IMR-90 (cell line): ENCODE measurements around the gene ATP2A3. TPM values are rescaled to one million over a fixed set of nuclear protein-coding genes. Genes with fewer than 3 reads are reported as not detected.

ENCODE experiments used
- ATAC-seq: fragments of 200-7000 bp; cut with Tn5 transposase; 2 replicates; pipeline ENCODE4 v1.9.1; 2020; ENCODE audit warnings: low read depth, mild to moderate bottlenecking, moderate library complexity
- BruUV-seq: library from RNA; stranded (reverse); fragments of 400-500 nt; replicated peaks from 2 replicates; lab custom pipeline; 2021; lab: Mats Ljungman, UMichigan
- CTCF ChIA-PET: fragments of 300-600 bp; formaldehyde crosslinking; extraction: SDS; loops from one replicate; lab custom pipeline; 2021; ENCODE audit warnings: antibody characterized with exemption; lab: Yijun Ruan, JAX
- POLR2A ChIA-PET: fragments of 300-600 bp; sonication (Branson Sonifier 250); formaldehyde crosslinking; loops from one replicate; lab custom pipeline; 2022; ENCODE audit warnings: antibody characterized with exemption; ENCODE audit not compliant: unreplicated experiment; lab: Charles Lee
- DNase-seq: peaks from one replicate; pipeline ENCODE4 v3.0.0; 2013
- H2AFZ ChIP-seq: replicated peaks from 2 replicates; pipeline ENCODE3; 2013; ENCODE audit warnings: low read length, mild to moderate bottlenecking; ENCODE audit not compliant: poor library complexity
- H2AK5ac ChIP-seq: 2 replicates; pipeline ENCODE4 v1.6.1; 2013; ENCODE audit warnings: low read depth, low read length, inconsistent platforms
- H2AK9ac ChIP-seq: replicated peaks from 2 replicates; pipeline ENCODE3; 2013; ENCODE audit warnings: mild to moderate bottlenecking, low read depth, low read length, moderate library complexity; ENCODE audit not compliant: poor library complexity
- H2BK120ac ChIP-seq: 2 replicates; pipeline ENCODE4 v1.6.1; 2013; ENCODE audit warnings: low read depth, low read length, inconsistent platforms
- H2BK15ac ChIP-seq: 3 replicates; pipeline ENCODE4 v1.6.1; 2013; ENCODE audit warnings: low read depth, low read length, inconsistent platforms
- H2BK20ac ChIP-seq: 2 replicates; pipeline ENCODE4 v1.6.1; 2013; ENCODE audit warnings: low read depth, mild to moderate bottlenecking, inconsistent platforms, low read length, moderate library complexity
- H2BK5ac ChIP-seq: 2 replicates; pipeline ENCODE4 v1.6.1; 2013; ENCODE audit warnings: mild to moderate bottlenecking, low read depth, low read length, inconsistent platforms; ENCODE audit not compliant: poor library complexity, severe bottlenecking
- H3K14ac ChIP-seq: replicated peaks from 2 replicates; pipeline ENCODE4 v1.6.1; 2013; ENCODE audit warnings: low read depth, low read length, inconsistent platforms
- H3K18ac ChIP-seq: 2 replicates; pipeline ENCODE4 v1.6.1; 2013; ENCODE audit warnings: low read depth, low read length, control low read depth
- H3K23ac ChIP-seq: 2 replicates; pipeline ENCODE4 v1.6.1; 2013; ENCODE audit warnings: low read depth, low read length, inconsistent platforms
- H3K27ac ChIP-seq: 2 replicates; pipeline ENCODE4 v1.5.1; 2013; ENCODE audit warnings: mild to moderate bottlenecking, control low read depth, low read length; ENCODE audit not compliant: insufficient read depth
- H3K27me3 ChIP-seq: 2 replicates; pipeline ENCODE4 v1.6.1; 2013; ENCODE audit warnings: low read length; ENCODE audit not compliant: control insufficient read depth, insufficient read depth
- H3K36me3 ChIP-seq: 2 replicates; pipeline ENCODE4 v1.6.1; 2013; ENCODE audit warnings: low read length, mixed read lengths; ENCODE audit not compliant: control insufficient read depth, insufficient read depth
- H3K4ac ChIP-seq: 2 replicates; pipeline ENCODE4 v1.6.1; 2013; ENCODE audit warnings: low read depth, low read length, inconsistent platforms
- H3K4me1 ChIP-seq: 2 replicates; pipeline ENCODE4 v1.6.1; 2013; ENCODE audit warnings: low read length, mixed read lengths; ENCODE audit not compliant: control insufficient read depth, insufficient read depth
- H3K4me2 ChIP-seq: 2 replicates; pipeline ENCODE4 v1.6.1; 2013; ENCODE audit warnings: low read depth, mild to moderate bottlenecking, control low read depth, low read length, moderate library complexity
- H3K4me3 ChIP-seq: 2 replicates; pipeline ENCODE4 v1.5.1; 2013; ENCODE audit warnings: low read depth, mild to moderate bottlenecking, control low read depth, low read length, moderate library complexity; ENCODE audit not compliant: insufficient read depth
- H3K56ac ChIP-seq: 2 replicates; pipeline ENCODE4 v1.6.1; 2013; ENCODE audit warnings: low read length, inconsistent platforms; ENCODE audit not compliant: insufficient read depth; ENCODE audit errors: extremely low read depth
- H3K79me1 ChIP-seq, 2 experiments: 2 replicates each; pipeline ENCODE4 v1.6.1; 2013; ENCODE audit warnings: low read length in 2 of 2, inconsistent platforms in 1 of 2, low read depth in 1 of 2
- H3K9ac ChIP-seq: 2 replicates; pipeline ENCODE4 v1.6.1; 2013; ENCODE audit warnings: low read depth, low read length, control low read depth
- H3K9me1 ChIP-seq: 2 replicates; pipeline ENCODE4 v1.6.1; 2013; ENCODE audit warnings: low read length, inconsistent platforms; ENCODE audit not compliant: insufficient read depth
- H3K9me3 ChIP-seq: 2 replicates; pipeline ENCODE4 v1.6.1; 2013; ENCODE audit warnings: low read length; ENCODE audit not compliant: control insufficient read depth, insufficient read depth
- H4K20me1 ChIP-seq: 2 replicates; pipeline ENCODE4 v1.6.1; 2013; ENCODE audit warnings: low read length, inconsistent platforms; ENCODE audit not compliant: insufficient read depth
- H4K5ac ChIP-seq: 2 replicates; pipeline ENCODE4 v1.6.1; 2013; ENCODE audit warnings: mild to moderate bottlenecking, low read depth, low read length, control low read depth
- H4K8ac ChIP-seq, 2 experiments: 2 replicates each; pipeline ENCODE4 v1.6.1; 2013; ENCODE audit warnings: low read depth in 2 of 2, low read length in 2 of 2, control low read depth in 1 of 2, inconsistent platforms in 1 of 2
- H4K91ac ChIP-seq: 2 replicates; pipeline ENCODE4 v1.6.1; 2013; ENCODE audit warnings: low read depth, low read length, inconsistent platforms; ENCODE audit not compliant: insufficient read depth
- CTCF ChIP-seq: conservative IDR thresholded peaks from 2 replicates; pipeline ENCODE4 v1.5.1; 2012; ENCODE audit warnings: mild to moderate bottlenecking, low read depth, low read length, improper control_type of control experiment
- FOS ChIP-seq: fragments of 150-350 bp; IDR thresholded peaks from 2 replicates; pipeline ENCODE4 v1.6.1; 2016; ENCODE audit warnings: low read depth, low read length
- RAD21 ChIP-seq: IDR thresholded peaks from 2 replicates; pipeline ENCODE4 v1.6.1; 2012; ENCODE audit warnings: low read length, improper control_type of control experiment
- RCOR1 ChIP-seq: IDR thresholded peaks from 2 replicates; pipeline ENCODE4 v1.6.1; 2012; ENCODE audit warnings: mild to moderate bottlenecking, low read length, improper control_type of control experiment; ENCODE audit not compliant: insufficient replicate concordance
- SMC3 ChIP-seq: fragments of 150-350 bp; IDR thresholded peaks from 2 replicates; pipeline ENCODE4 v1.6.1; 2016; ENCODE audit warnings: low read depth, mild to moderate bottlenecking, antibody characterized with exemption, low read length, moderate library complexity
- WGBS, 2 experiments: methylation state at CpG; one replicate each; pipeline versions ENCODE4 v1.1.5 to v1.1.7; 2013; ENCODE audit warnings: missing lambda C conversion rate in 2 of 2; ENCODE audit not compliant: insufficient read length in 1 of 2; ENCODE audit errors: extremely low coverage in 2 of 2; 5-methylcytosine and 5-hydroxymethylcytosine counted together
- dilution Hi-C: fragments of 300-500 bp; cut with HindIII; formaldehyde crosslinking; loops from one replicate; pipeline ENCODE4 v1.14.3; 2018; ENCODE audit warnings: low sequenced_read_pairs; ENCODE audit not compliant: unreplicated experiment
- in situ Hi-C: fragments of 300-500 bp; cut with MboI; formaldehyde crosslinking; loops from 3 replicates; pipeline ENCODE4 v1.14.3; 2019; ENCODE audit warnings: low sequenced_read_pairs, inconsistent platforms, mixed read lengths
- intact Hi-C: fragments of 100-400 bp; cut with micrococcal nuclease; formaldehyde crosslinking; loops from 2 replicates; pipeline ENCODE4 v1.10.0; 2022
- polyA plus RNA-seq, 3 experiments: library from polyadenylated mRNA; depleted of rRNA; stranded (reverse); fragments of >200 nt; gene quantifications; 2 replicates each; pipeline ENCODE4 v1.2.3, GENCODE V29; 2012; ENCODE audit warnings: low replicate concordance in 1 of 3
- total RNA-seq: library from RNA; depleted of rRNA; stranded (reverse); fragments of >200 nt; gene quantifications from 2 replicates; pipeline ENCODE4 v1.2.3, GENCODE V29; 2012

Gene ATP2A3
- total and polyA plus RNA-seq, 2 of the 4 experiments (the other 2 are of a cell fraction), result 0.18 to 0.63 TPM

- intact Hi-C loops, result loop anchor here (1.0 to 5.0 kb wide), 3 partner anchors 73 to 140 kb away; no protein-coding TSS in a partner anchor
- CTCF ChIA-PET, result interaction anchor here (0.6 to 2.9 kb wide), 7 partner anchors 21 to 1251 kb away, joined by 3 to 11 read pairs (median 4); no protein-coding TSS in a partner anchor
These were observed 29.1 kb downstream of the ATP2A3 start for GRCh38 chr17:3935140-3935542.

More at GRCh38 chr17:3935140-3935542, 29.1 kb downstream of the ATP2A3 start:
- H2BK15ac ChIP-seq, result no peak overlapping the region
- 0 out of 2 replicates have a peak overlapping the region, but pooled peaks have one; percentile 53 for H2BK20ac ChIP-seq
- H4K91ac ChIP-seq, result no peak overlapping the region
- H3K9me3 ChIP-seq, result no peaks in the 10 kb centered on the region
- BruUV-seq, result no TSS peak
- TF ChIP-seq RCOR1 (no peak), FOS (no peak), CTCF (peak; percentile 71), SMC3 (peak; percentile 79), RAD21 (peak; percentile 83)
- no peak overlapping the region for H2BK5ac ChIP-seq
- peak overlapping the region; percentile 87 for H2AFZ ChIP-seq
- H3K56ac ChIP-seq, result no peak overlapping the region
- H3K14ac ChIP-seq, result no peak overlapping the region
- H3K4me2 ChIP-seq, result no peak overlapping the region
- no peak overlapping the region for H3K18ac ChIP-seq
- no peak overlapping the region for H3K9ac ChIP-seq
- no peaks in the 10 kb centered on the region for H3K79me1 ChIP-seq
- POLR2A ChIA-PET, result no interaction called here
- H3K4ac ChIP-seq, result no peak overlapping the region
- no peak overlapping the region for H4K5ac ChIP-seq
- in situ Hi-C loops, result no loop called here
- H2AK5ac ChIP-seq, result no peak overlapping the region; the same call in 1 of the 2 replicates
- no peak overlapping the region for H3K4me3 ChIP-seq
- no peak overlapping the region for H2BK120ac ChIP-seq
- H3K27ac ChIP-seq, result no peak overlapping the region
- no peaks in the 10 kb centered on the region for H3K36me3 ChIP-seq
- 0 out of 2 replicates have a peak, but pooled peaks cover 1% of the 10 kb centered on the region for H3K4me1 ChIP-seq
- no peaks in the 10 kb centered on the region for H3K27me3 ChIP-seq
- 0 out of 4 replicates have a peak overlapping the region, but pooled peaks of 1 of the 2 experiments have one; percentile 28 for H4K8ac ChIP-seq
- no peaks in the 10 kb centered on the region for H3K9me1 ChIP-seq
- peak; percentile 72 for DNase-seq
- no peaks in the 10 kb centered on the region for H4K20me1 ChIP-seq
- no peak overlapping the region for H3K23ac ChIP-seq
- peak; percentile 98 for ATAC-seq
- H2AK9ac ChIP-seq, result peak overlapping the region; percentile 90
- WGBS, 2 experiments, result 25% methylated on average over 2 of the region's 10 CpGs; no CpG with 5 or more reads in 1 of the 2 experiments
- dilution Hi-C loops, result no loop called here
